ENCODE measurements around the gene PLAU.
A peak's percentile ranks its signal among the peaks of the same experiment; 100 is the strongest.

Gene PLAU

GRCh38 chr10:73948947-73949633, 38.2 kb downstream of the PLAU start:
- no peak overlapping the region for H4K12ac ChIP-seq (ENCODE audit: low read depth, low read length)
- H3K4me2 ChIP-seq (ENCODE audit: low read length): no peak overlapping the region
- no peak overlapping the region for H2AFZ ChIP-seq (ENCODE audit: insufficient read depth, low read length, poor library complexity)
- H2BK120ac ChIP-seq (ENCODE audit: insufficient read depth, low read length, poor library complexity): no peak overlapping the region
- no CpG with 5 or more reads among the region's 10 CpGs for WGBS (ENCODE audit: extremely low coverage, insufficient coverage, insufficient read length)
- H3K79me1 ChIP-seq (ENCODE audit: low read length): no peaks in the 10 kb centered on the region
- H3K14ac ChIP-seq (ENCODE audit: low read length): no peak overlapping the region
- no peak overlapping the region for H3K18ac ChIP-seq (ENCODE audit: low read length)
- no peak overlapping the region for H3K4ac ChIP-seq (ENCODE audit: low read depth, low read length)
- H2AK5ac ChIP-seq (ENCODE audit: low read length): no peak overlapping the region
- peaks cover 6% of the 10 kb centered on the region for H3K9me3 ChIP-seq (ENCODE audit: insufficient read depth, low read depth, low read length)
- H2BK5ac ChIP-seq (ENCODE audit: low read depth, low read length, poor library complexity): no peak overlapping the region
- H3K23ac ChIP-seq (ENCODE audit: low read length): no peak overlapping the region
- no peak overlapping the region for H4K8ac ChIP-seq (ENCODE audit: low read depth, low read length)
- no peaks in the 10 kb centered on the region for H3K36me3 ChIP-seq (ENCODE audit: control insufficient read depth in 1 of 2, insufficient read depth in 2 of 2, low read length in 2 of 2)
- H3K9ac ChIP-seq (ENCODE audit: low read length): no peak overlapping the region
- no peak for DNase-seq
- H3K4me3 ChIP-seq (ENCODE audit: low read depth, low read length): no peak overlapping the region
- no peak overlapping the region for H2BK12ac ChIP-seq (ENCODE audit: low read length)
- H3K27ac ChIP-seq (ENCODE audit: low read depth, low read length): no peak overlapping the region
- no peaks in the 10 kb centered on the region for H3K4me1 ChIP-seq (ENCODE audit: control insufficient read depth in 1 of 2, insufficient read depth in 2 of 2, low read length in 2 of 2)
- H3K79me2 ChIP-seq (ENCODE audit: control insufficient read depth, insufficient read depth, low read length, poor library complexity): no peaks in the 10 kb centered on the region
- no peaks in the 10 kb centered on the region for H3K27me3 ChIP-seq (ENCODE audit: insufficient read depth, low read length)
- H4K91ac ChIP-seq (ENCODE audit: low read depth, low read length): no peak overlapping the region

- H4K12ac ChIP-seq (ENCODE audit: low read depth, low read length): no peak overlapping the region
- no peak overlapping the region for H3K27ac ChIP-seq (ENCODE audit: low read depth, low read length)
- H3K14ac ChIP-seq (ENCODE audit: low read length): no peak overlapping the region
- no peak overlapping the region for H3K4me2 ChIP-seq (ENCODE audit: low read length)
- H3K18ac ChIP-seq (ENCODE audit: low read length): no peak overlapping the region
- no peak overlapping the region for H3K4me3 ChIP-seq (ENCODE audit: low read depth, low read length)
- H2BK12ac ChIP-seq (ENCODE audit: low read length): no peak overlapping the region
- H3K79me2 ChIP-seq (ENCODE audit: control insufficient read depth, insufficient read depth, low read length, poor library complexity): no peaks in the 10 kb centered on the region
- no peak overlapping the region for H4K8ac ChIP-seq (ENCODE audit: low read depth, low read length)
- no peak overlapping the region for H4K91ac ChIP-seq (ENCODE audit: low read depth, low read length)
- H3K23ac ChIP-seq (ENCODE audit: low read length): no peak overlapping the region
- no peak for DNase-seq
- no peak overlapping the region for H2BK5ac ChIP-seq (ENCODE audit: low read depth, low read length, poor library complexity)
- H3K9ac ChIP-seq (ENCODE audit: low read length): no peak overlapping the region
- no peak overlapping the region for H2BK120ac ChIP-seq (ENCODE audit: insufficient read depth, low read length, poor library complexity)
- no peak overlapping the region for H3K4ac ChIP-seq (ENCODE audit: low read depth, low read length)
- no peaks in the 10 kb centered on the region for H3K4me1 ChIP-seq (ENCODE audit: control insufficient read depth in 1 of 2, insufficient read depth in 2 of 2, low read length in 2 of 2)
- H3K36me3 ChIP-seq (ENCODE audit: control insufficient read depth in 1 of 2, insufficient read depth in 2 of 2, low read length in 2 of 2): no peaks in the 10 kb centered on the region
- H3K79me1 ChIP-seq (ENCODE audit: low read length): no peaks in the 10 kb centered on the region
- no peak overlapping the region for H2AFZ ChIP-seq (ENCODE audit: insufficient read depth, low read length, poor library complexity)
- H3K27me3 ChIP-seq (ENCODE audit: insufficient read depth, low read length): no peaks in the 10 kb centered on the region
- no peaks in the 10 kb centered on the region for H3K9me3 ChIP-seq (ENCODE audit: insufficient read depth, low read depth, low read length)
- H2AK5ac ChIP-seq (ENCODE audit: low read length): no peak overlapping the region
- no CpG with 5 or more reads among the region's 13 CpGs for WGBS (ENCODE audit: extremely low coverage, insufficient coverage, insufficient read length)
Measured at GRCh38 chr10:73950155-73950948, 39.4 kb downstream of the PLAU start.

GRCh38 chr10:73953665-73954064, 42.7 kb downstream of the PLAU start:
- no CpG with 5 or more reads among the region's 1 CpG for WGBS (ENCODE audit: extremely low coverage, insufficient coverage, insufficient read length)
- no peak overlapping the region for H2AFZ ChIP-seq (ENCODE audit: insufficient read depth, low read length, poor library complexity)

GRCh38 chr10:73954737-73955136, 43.8 kb downstream of the PLAU start:
- H3K23ac ChIP-seq (ENCODE audit: low read length): no peak overlapping the region
- no peak overlapping the region for H3K4ac ChIP-seq (ENCODE audit: low read depth, low read length)
- no peak overlapping the region for H4K91ac ChIP-seq (ENCODE audit: low read depth, low read length)
- no peak overlapping the region for H4K8ac ChIP-seq (ENCODE audit: low read depth, low read length)
- H3K36me3 ChIP-seq (ENCODE audit: control insufficient read depth in 1 of 2, insufficient read depth in 2 of 2, low read length in 2 of 2): no peaks in the 10 kb centered on the region
- H3K79me1 ChIP-seq (ENCODE audit: low read length): no peaks in the 10 kb centered on the region
- H3K27ac ChIP-seq (ENCODE audit: low read depth, low read length): no peak overlapping the region
- H3K9me3 ChIP-seq (ENCODE audit: insufficient read depth, low read depth, low read length): no peaks in the 10 kb centered on the region
- H3K4me3 ChIP-seq (ENCODE audit: low read depth, low read length): no peak overlapping the region
- H3K18ac ChIP-seq (ENCODE audit: low read length): no peak overlapping the region
- peaks cover 4 to 5% of the 10 kb centered on the region in 2 experiments for H3K4me1 ChIP-seq (ENCODE audit: control insufficient read depth in 1 of 2, insufficient read depth in 2 of 2, low read length in 2 of 2)
- H2BK5ac ChIP-seq (ENCODE audit: low read depth, low read length, poor library complexity): no peak overlapping the region
- H2AFZ ChIP-seq (ENCODE audit: insufficient read depth, low read length, poor library complexity): no peak overlapping the region
- H2BK120ac ChIP-seq (ENCODE audit: insufficient read depth, low read length, poor library complexity): no peak overlapping the region
- H3K79me2 ChIP-seq (ENCODE audit: control insufficient read depth, insufficient read depth, low read length, poor library complexity): no peaks in the 10 kb centered on the region
- no peak for DNase-seq
- WGBS (ENCODE audit: extremely low coverage, insufficient coverage, insufficient read length): no CpG with 5 or more reads among the region's 2 CpGs
- H3K9ac ChIP-seq (ENCODE audit: low read length): no peak overlapping the region
- no peaks in the 10 kb centered on the region for H3K27me3 ChIP-seq (ENCODE audit: insufficient read depth, low read length)
- H4K12ac ChIP-seq (ENCODE audit: low read depth, low read length): no peak overlapping the region
- H2AK5ac ChIP-seq (ENCODE audit: low read length): no peak overlapping the region
- no peak overlapping the region for H3K4me2 ChIP-seq (ENCODE audit: low read length)
- no peak overlapping the region for H3K14ac ChIP-seq (ENCODE audit: low read length)
- H2BK12ac ChIP-seq (ENCODE audit: low read length): no peak overlapping the region

More at GRCh38 chr10:73953665-73954064, 42.7 kb downstream of the PLAU start:
- H3K14ac ChIP-seq (ENCODE audit: low read length): no peak overlapping the region
- H3K79me1 ChIP-seq (ENCODE audit: low read length): no peaks in the 10 kb centered on the region
- H2BK12ac ChIP-seq (ENCODE audit: low read length): no peak overlapping the region
- no peak overlapping the region for H3K9ac ChIP-seq (ENCODE audit: low read length)
- no peak overlapping the region for H4K12ac ChIP-seq (ENCODE audit: low read depth, low read length)
- DNase-seq: peak; percentile 59 to 80
- no peak overlapping the region for H2BK120ac ChIP-seq (ENCODE audit: insufficient read depth, low read length, poor library complexity)
- peaks cover 4 to 5% of the 10 kb centered on the region in 2 experiments for H3K4me1 ChIP-seq (ENCODE audit: control insufficient read depth in 1 of 2, insufficient read depth in 2 of 2, low read length in 2 of 2)
- no peak overlapping the region for H3K27ac ChIP-seq (ENCODE audit: low read depth, low read length)
- H3K4me2 ChIP-seq (ENCODE audit: low read length): no peak overlapping the region
- H3K36me3 ChIP-seq (ENCODE audit: control insufficient read depth in 1 of 2, insufficient read depth in 2 of 2, low read length in 2 of 2): no peaks in the 10 kb centered on the region
- H2AK5ac ChIP-seq (ENCODE audit: low read length): no peak overlapping the region
- H3K23ac ChIP-seq (ENCODE audit: low read length): no peak overlapping the region
- no peaks in the 10 kb centered on the region for H3K9me3 ChIP-seq (ENCODE audit: insufficient read depth, low read depth, low read length)
- no peak overlapping the region for H4K91ac ChIP-seq (ENCODE audit: low read depth, low read length)
- H4K8ac ChIP-seq (ENCODE audit: low read depth, low read length): no peak overlapping the region
- H3K27me3 ChIP-seq (ENCODE audit: insufficient read depth, low read length): no peaks in the 10 kb centered on the region
- H2BK5ac ChIP-seq (ENCODE audit: low read depth, low read length, poor library complexity): no peak overlapping the region
- H3K4ac ChIP-seq (ENCODE audit: low read depth, low read length): no peak overlapping the region
- no peak overlapping the region for H3K18ac ChIP-seq (ENCODE audit: low read length)
- no peak overlapping the region for H3K4me3 ChIP-seq (ENCODE audit: low read depth, low read length)
- no peaks in the 10 kb centered on the region for H3K79me2 ChIP-seq (ENCODE audit: control insufficient read depth, insufficient read depth, low read length, poor library complexity)
